Fibroblast of skin of right quadriceps (primary cell): Measurements from ENCODE around the gene SNTG2.
A peak's percentile ranks its signal among the peaks of the same experiment; 100 is the strongest.
"Not testable (repeated sequence)": the region's sequence is repeated elsewhere in the genome, so short reads cannot be mapped to it uniquely, and the experiment has no call there.

Source experiments
- DNase-seq: peaks from one replicate; pipeline ENCODE4 v3.0.0-alpha.2; 2013

SNTG2 gene

GRCh38 chr2:1209246-1209645 is 258.6 kb downstream of the SNTG2 start:
- no peak for DNase-seq

- no peak for DNase-seq
Measured at GRCh38 chr2:1209761-1210160, 259.1 kb downstream of the SNTG2 start.

- DNase-seq: no peak
Measured at GRCh38 chr2:1210352-1210751, 259.7 kb downstream of the SNTG2 start.

GRCh38 chr2:1219901-1220573 is 269.4 kb downstream of the SNTG2 start:
- DNase-seq: peak; percentile 23

GRCh38 chr2:1222056-1222455 is 271.4 kb downstream of the SNTG2 start:
- no peak for DNase-seq

- no peak for DNase-seq
Measured at GRCh38 chr2:1223791-1224190, 273.1 kb downstream of the SNTG2 start.

- no peak for DNase-seq
Measured at GRCh38 chr2:1224901-1225300, 274.3 kb downstream of the SNTG2 start.

- DNase-seq: no peak
Measured at GRCh38 chr2:1226766-1227165, 276.1 kb downstream of the SNTG2 start.

GRCh38 chr2:1227274-1227900 is 276.7 kb downstream of the SNTG2 start:
- no peak for DNase-seq

GRCh38 chr2:1229596-1229995 is 278.9 kb downstream of the SNTG2 start:
- not testable (repeated sequence) for DNase-seq

- DNase-seq: no peak
Measured at GRCh38 chr2:1230155-1230893, 279.7 kb downstream of the SNTG2 start.

GRCh38 chr2:1231466-1232063 is 280.9 kb downstream of the SNTG2 start:
- DNase-seq: no peak

- no peak for DNase-seq
Measured at GRCh38 chr2:1233281-1233680, 282.6 kb downstream of the SNTG2 start.

GRCh38 chr2:1234731-1235308 is 284.2 kb downstream of the SNTG2 start:
- DNase-seq: no peak

GRCh38 chr2:1235806-1236205 is 285.2 kb downstream of the SNTG2 start:
- no peak for DNase-seq

GRCh38 chr2:1236606-1237005 is 286.0 kb downstream of the SNTG2 start:
- no peak for DNase-seq

- DNase-seq: no peak
Measured at GRCh38 chr2:1237783-1238182, 287.1 kb downstream of the SNTG2 start.

- no peak for DNase-seq
Measured at GRCh38 chr2:1238598-1239138, 288.0 kb downstream of the SNTG2 start.

GRCh38 chr2:1245193-1245592 is 294.5 kb downstream of the SNTG2 start:
- DNase-seq: no peak

GRCh38 chr2:1246239-1246638 is 295.6 kb downstream of the SNTG2 start:
- no peak for DNase-seq

- DNase-seq: no peak
Measured at GRCh38 chr2:1246991-1247390, 296.3 kb downstream of the SNTG2 start.

GRCh38 chr2:1248187-1248586 is 297.5 kb downstream of the SNTG2 start:
- no peak for DNase-seq
